VCaP (cell line): ENCODE results near the gene LPGAT1.

Source experiments
- H3K27ac ChIP-seq: fragments of 450-650 bp; 2 replicates; pipeline ENCODE4 v1.5.1; 2017
- CTCF ChIP-seq: fragments of 450-650 bp; conservative IDR thresholded peaks from 2 replicates; pipeline ENCODE4 v1.5.1; 2017; ENCODE audit warnings: mild to moderate bottlenecking, moderate library complexity

Gene LPGAT1

GRCh38 chr1:211811126-211811525 lies 19.4 kb downstream of the LPGAT1 start:
- no peak for TF ChIP-seq CTCF
- no peak overlapping the region for H3K27ac ChIP-seq

GRCh38 chr1:211808475-211808874 lies 22.1 kb downstream of the LPGAT1 start:
- no peak overlapping the region for H3K27ac ChIP-seq
- no peak for TF ChIP-seq CTCF

- no peak overlapping the region for H3K27ac ChIP-seq
These were observed 25.6 kb downstream of the LPGAT1 start for GRCh38 chr1:211804915-211805314.

GRCh38 chr1:211800925-211801607 lies 29.5 kb downstream of the LPGAT1 start:
- H3K27ac ChIP-seq = no peak overlapping the region
- no peak for TF ChIP-seq CTCF

More at GRCh38 chr1:211804915-211805314, 25.6 kb downstream of the LPGAT1 start:
- TF ChIP-seq CTCF = no peak

- no peak overlapping the region for H3K27ac ChIP-seq
- TF ChIP-seq CTCF = no peak
These were observed 32.6 kb downstream of the LPGAT1 start for GRCh38 chr1:211797994-211798393.

- TF ChIP-seq CTCF = no peak
- no peak overlapping the region for H3K27ac ChIP-seq
These were observed 38.6 kb downstream of the LPGAT1 start for GRCh38 chr1:211791979-211792378.

GRCh38 chr1:211789641-211790464 lies 40.7 kb downstream of the LPGAT1 start:
- no peak for TF ChIP-seq CTCF
- H3K27ac ChIP-seq = no peak overlapping the region
